ENCODE results near the gene ATP10A. TPM values are rescaled to one million over a fixed set of nuclear protein-coding genes. Genes with fewer than 3 reads are reported as not detected.

The ATP10A gene
- total and polyA plus RNA-seq, 7 donors: 0.08 to 0.60 (median 0.36) TPM

GRCh38 chr15:25695875-25696760 lies 167.0 kb downstream of the ATP10A start:
- intact Hi-C loops (cut with DNase I): loop anchor here in 1 of 2 donors (10.0 kb wide), 2 partner anchors 191 to 239 kb away; no protein-coding TSS in a partner anchor
- ATAC-seq (no peak), DNase-seq (no peak)
- Histone ChIP-seq H3K9me3 (no peaks in the 10 kb centered on the region), H3K4me3 (no peak overlapping the region), H3K27ac (no peak overlapping the region), H3K36me3 (ENCODE audit: insufficient read depth in 1 of 2, low read depth in 1 of 2) (no peaks in the 10 kb centered on the region), H3K27me3 (ENCODE audit: insufficient read depth in 3 of 3, low read length in 2 of 3) (no peaks in the 10 kb centered on the region), H3K4me1 (no peaks in the 10 kb centered on the region)
- no peak for TF ChIP-seq CTCF (IDR thresholded peaks at IDR 0.05)
- WGBS, 3 donors: 88% methylated on average over 17 of the region's 17 CpGs

- no peak for ATAC-seq
- 87 to 91% (median 88%) methylated on average over 19 of the region's 19 CpGs for WGBS, 3 donors
Measured at GRCh38 chr15:25694823-25695312, 168.3 kb downstream of the ATP10A start.

GRCh38 chr15:25694239-25694584 lies 168.9 kb downstream of the ATP10A start:
- DNase-seq: no peak
- Histone ChIP-seq H3K27ac (no peak overlapping the region), H3K4me1 (no peaks in the 10 kb centered on the region), H3K4me3 (no peak overlapping the region), H3K36me3 (ENCODE audit: insufficient read depth in 1 of 2, low read depth in 1 of 2) (no peaks in the 10 kb centered on the region), H3K9me3 (no peaks in the 10 kb centered on the region), H3K27me3 (ENCODE audit: insufficient read depth in 3 of 3, low read length in 2 of 3) (no peaks in the 10 kb centered on the region)
- peak; percentile 64 to 80 (median 74) for ATAC-seq
- 48 to 55% (median 52%) methylated on average over 4 of the region's 4 CpGs for WGBS, 3 donors
- intact Hi-C loops (cut with DNase I): loop anchor here (1.0 to 10.0 kb wide), 4 partner anchors 186 to 241 kb away; no protein-coding TSS in a partner anchor
- no peak for TF ChIP-seq CTCF (IDR thresholded peaks at IDR 0.05)

More at GRCh38 chr15:25694823-25695312, 168.3 kb downstream of the ATP10A start:
- no peaks in the 10 kb centered on the region for H3K9me3 ChIP-seq
- no peaks in the 10 kb centered on the region for H3K27me3 ChIP-seq (ENCODE audit: insufficient read depth in 3 of 3, low read length in 2 of 3)
- H3K4me1 ChIP-seq: no peaks in the 10 kb centered on the region
- no peaks in the 10 kb centered on the region for H3K36me3 ChIP-seq (ENCODE audit: insufficient read depth in 1 of 2, low read depth in 1 of 2)
- no peak for TF ChIP-seq CTCF (IDR thresholded peaks at IDR 0.05)
- no peak overlapping the region for H3K4me3 ChIP-seq
- DNase-seq: no peak
- intact Hi-C loops (cut with DNase I): loop anchor here (1.0 to 10.0 kb wide), 4 partner anchors 187 to 240 kb away; no protein-coding TSS in a partner anchor
- H3K27ac ChIP-seq: no peak overlapping the region

GRCh38 chr15:25693321-25694238 lies 169.5 kb downstream of the ATP10A start:
- no peaks in the 10 kb centered on the region for H3K36me3 ChIP-seq (ENCODE audit: insufficient read depth in 1 of 2, low read depth in 1 of 2)
- ATAC-seq: peak; percentile 62 to 79 (median 79)
- intact Hi-C loops (cut with DNase I): loop anchor here (1.0 to 10.0 kb wide), 4 partner anchors 185 to 241 kb away; no protein-coding TSS in a partner anchor

More at GRCh38 chr15:25693321-25694238, 169.5 kb downstream of the ATP10A start:
- TF ChIP-seq CTCF (IDR thresholded peaks at IDR 0.05): peak; percentile 55
- no peaks in the 10 kb centered on the region for H3K27me3 ChIP-seq (ENCODE audit: insufficient read depth in 3 of 3, low read length in 2 of 3)
- no peak overlapping the region for H3K4me3 ChIP-seq
- H3K9me3 ChIP-seq: no peaks in the 10 kb centered on the region
- H3K27ac ChIP-seq: no peak overlapping the region
- H3K4me1 ChIP-seq: no peaks in the 10 kb centered on the region
- WGBS, 3 donors: 80 to 89% (median 80%) methylated on average over 19 of the region's 19 CpGs
- DNase-seq: peak in 1 of 2 donors; percentile 73
